Neuronal stem cell (in vitro differentiated cells): ENCODE results near the gene TRIM66.

Experiments used
- DNase-seq: peaks from one replicate; pipeline ENCODE4 v3.0.0-alpha.2; 2013; ENCODE audit warnings: low spot score
- H2AFZ ChIP-seq: one replicate; pipeline ENCODE4 v1.6.1; 2013; ENCODE audit warnings: mild to moderate bottlenecking, low read length, inconsistent platforms
- H2AK5ac ChIP-seq: 2 replicates; pipeline ENCODE4 v1.6.1; 2013; ENCODE audit warnings: low read depth, mild to moderate bottlenecking, inconsistent platforms, low read length, moderate library complexity, mixed read lengths
- H2BK120ac ChIP-seq: 2 replicates; pipeline ENCODE4 v1.6.1; 2013; ENCODE audit warnings: low read depth, mild to moderate bottlenecking, inconsistent platforms, low read length, moderate library complexity, mixed read lengths
- H2BK12ac ChIP-seq: one replicate; pipeline ENCODE4 v1.6.1; 2013; ENCODE audit warnings: low read length, inconsistent platforms
- H2BK15ac ChIP-seq: 2 replicates; pipeline ENCODE4 v1.6.1; 2013; ENCODE audit warnings: mild to moderate bottlenecking, low read length, inconsistent platforms, mixed read lengths
- H2BK5ac ChIP-seq: one replicate; pipeline ENCODE4 v1.6.1; 2013; ENCODE audit warnings: inconsistent platforms, mild to moderate bottlenecking, low read length, moderate library complexity
- H3K14ac ChIP-seq: one replicate; pipeline ENCODE4 v1.6.1; 2013; ENCODE audit warnings: low read length, inconsistent platforms
- H3K18ac ChIP-seq: 2 replicates; pipeline ENCODE4 v1.6.1; 2013; ENCODE audit warnings: low read length, inconsistent platforms
- H3K23ac ChIP-seq: 2 replicates; pipeline ENCODE4 v1.6.1; 2013; ENCODE audit warnings: low read depth, mild to moderate bottlenecking, mixed read lengths, low read length, inconsistent platforms; ENCODE audit not compliant: poor library complexity
- H3K27ac ChIP-seq: replicated peaks from 3 replicates; pipeline ENCODE4 v1.5.1; 2013; ENCODE audit warnings: low read length, inconsistent platforms
- H3K27me3 ChIP-seq, 3 experiments: 2 replicates each; pipeline ENCODE4 v1.6.1; 2013; ENCODE audit warnings: low read length in 3 of 3, mild to moderate bottlenecking in 2 of 3, inconsistent platforms in 1 of 3, low read depth in 1 of 3, mixed read lengths in 1 of 3, moderate library complexity in 1 of 3; ENCODE audit not compliant: control insufficient read depth in 3 of 3, insufficient read depth in 3 of 3
- H3K36me3 ChIP-seq, 2 donors: replicated peaks in 1 of 2; 2 replicates each; pipeline ENCODE4 v1.6.1; 2013; ENCODE audit warnings: low read length in 2 of 2; ENCODE audit not compliant: control insufficient read depth in 2 of 2, insufficient read depth in 2 of 2
- H3K4ac ChIP-seq: 2 replicates; pipeline ENCODE4 v1.6.1; 2013; ENCODE audit warnings: inconsistent platforms, mild to moderate bottlenecking, low read length, moderate library complexity
- H3K4me1 ChIP-seq, 2 donors: 1 replicate in 1 of 2; 2 replicates in 1 of 2; pipeline ENCODE4 v1.6.1; 2013; ENCODE audit warnings: low read length in 2 of 2, low read depth in 1 of 2; ENCODE audit not compliant: control insufficient read depth in 2 of 2, insufficient read depth in 1 of 2
- H3K4me2 ChIP-seq: one replicate; pipeline ENCODE4 v1.6.1; 2013; ENCODE audit warnings: mild to moderate bottlenecking, low read length, inconsistent platforms; ENCODE audit not compliant: insufficient read depth, poor library complexity, severe bottlenecking
- H3K4me3 ChIP-seq, 2 donors: 2 replicates each; pipeline ENCODE4 v1.5.1; 2013; ENCODE audit warnings: low read length in 2 of 2, mild to moderate bottlenecking in 2 of 2, inconsistent platforms in 1 of 2, moderate library complexity in 1 of 2
- H3K79me1 ChIP-seq: one replicate; pipeline ENCODE4 v1.6.1; 2013; ENCODE audit warnings: low read depth, mild to moderate bottlenecking, inconsistent platforms, low read length, moderate library complexity
- H3K9ac ChIP-seq: one replicate; pipeline ENCODE4 v1.6.1; 2013; ENCODE audit warnings: mild to moderate bottlenecking, low read depth, low read length, inconsistent platforms; ENCODE audit not compliant: poor library complexity
- H3K9me3 ChIP-seq, 2 donors: replicated peaks in 1 of 2; 2 replicates each; pipeline versions ENCODE3 to v1.6.1; 2013; ENCODE audit warnings: low read length in 2 of 2, mild to moderate bottlenecking in 2 of 2, inconsistent platforms in 1 of 2, low read depth in 1 of 2, mixed read lengths in 1 of 2, moderate library complexity in 1 of 2; ENCODE audit not compliant: control insufficient read depth in 2 of 2, insufficient read depth in 1 of 2
- H4K8ac ChIP-seq: one replicate; pipeline ENCODE4 v1.6.1; 2013; ENCODE audit warnings: low read depth, mild to moderate bottlenecking, inconsistent platforms, low read length, moderate library complexity
- H4K91ac ChIP-seq: one replicate; pipeline ENCODE4 v1.6.1; 2013; ENCODE audit warnings: low read length, low read depth, mild to moderate bottlenecking, inconsistent platforms; ENCODE audit not compliant: poor library complexity
- WGBS, 2 donors: extraction: QIAGEN DNeasy Blood & Tissue Kit; methylation state at CpG; one replicate each; pipeline ENCODE4 v1.1.7; 2013; ENCODE audit warnings: missing lambda C conversion rate in 2 of 2, mixed read lengths in 1 of 2; ENCODE audit not compliant: insufficient read length in 2 of 2, insufficient replicate concordance in 1 of 2; ENCODE audit errors: extremely low coverage in 2 of 2; 5-methylcytosine and 5-hydroxymethylcytosine counted together

Gene TRIM66

GRCh38 chr11:8683115-8683807 lies 796 bp upstream of the TRIM66 start:
- Histone ChIP-seq H2AK5ac (peak overlapping the region; percentile 77), H3K4me3 (peak overlapping the region; percentile 92 to 98), H3K36me3 (peaks cover 18 to 42% of the 10 kb centered on the region in 2 donors), H3K9ac (peak overlapping the region; percentile 96), H2BK5ac (peak overlapping the region; percentile 75), H3K4me1 (peaks cover 9 to 21% of the 10 kb centered on the region in 2 donors), H3K18ac (peak overlapping the region; percentile 94), H3K27me3 (no peaks in the 10 kb centered on the region), H4K91ac (no peak overlapping the region), H4K8ac (no peak overlapping the region), H3K14ac (no peak overlapping the region), H2AFZ (peak overlapping the region; percentile 88), H2BK15ac (no peak overlapping the region), H2BK12ac (no peak overlapping the region), H3K27ac (peak overlapping the region; percentile 60), H2BK120ac (no peak overlapping the region), H3K23ac (no peak overlapping the region), H3K4me2 (peak overlapping the region; percentile 88), H3K4ac (no peak overlapping the region), H3K9me3 (no peaks in the 10 kb centered on the region), H3K79me1 (peaks cover 9% of the 10 kb centered on the region)
- no CpG with 5 or more reads among the region's 27 CpGs for WGBS, 2 donors
- no peak for DNase-seq

- Histone ChIP-seq H2BK15ac (peak overlapping the region; percentile 81), H3K36me3 (peaks cover 18 to 36% of the 10 kb centered on the region in 2 donors), H4K91ac (peak overlapping the region; percentile 50), H3K9ac (peak overlapping the region; percentile 98), H3K9me3 (no peaks in the 10 kb centered on the region), H2BK120ac (no peak overlapping the region), H3K18ac (peak overlapping the region; percentile 98), H3K4me3 (peak overlapping the region; percentile 92 to 98), H3K27ac (peak overlapping the region; percentile 97), H2BK12ac (no peak overlapping the region), H2BK5ac (peak overlapping the region; percentile 75), H3K4me1 (peaks cover 7 to 15% of the 10 kb centered on the region in 2 donors), H2AFZ (peak overlapping the region; percentile 88), H4K8ac (no peak overlapping the region), H2AK5ac (peak overlapping the region; percentile 77), H3K4me2 (peak overlapping the region; percentile 64), H3K14ac (peak overlapping the region; percentile 77), H3K4ac (peak overlapping the region; percentile 8), H3K79me1 (peaks cover 9% of the 10 kb centered on the region), H3K23ac (peak overlapping the region; percentile 98), H3K27me3 (no peaks in the 10 kb centered on the region)
- no CpG with 5 or more reads among the region's 14 CpGs for WGBS, 2 donors
- DNase-seq: no peak
Observed at GRCh38 chr11:8681837-8682302, 595 bp downstream of the TRIM66 start.

GRCh38 chr11:8679006-8679405 lies 3.5 kb downstream of the TRIM66 start:
- Histone ChIP-seq H3K4me2 (no peak overlapping the region), H2BK12ac (no peak overlapping the region), H3K4ac (no peak overlapping the region), H3K36me3 (peaks cover 1 to 8% of the 10 kb centered on the region in 2 donors), H3K14ac (no peak overlapping the region), H2AFZ (no peak overlapping the region), H3K4me1 (peaks cover 6 to 16% of the 10 kb centered on the region in 2 donors), H3K27ac (no peak overlapping the region), H3K4me3 (no peak overlapping the region), H2AK5ac (peak overlapping the region; percentile 70), H3K9ac (peak overlapping the region; percentile 27), H3K18ac (no peak overlapping the region), H3K9me3 (no peaks in the 10 kb centered on the region), H2BK120ac (no peak overlapping the region), H4K91ac (no peak overlapping the region), H3K27me3 (no peaks in the 10 kb centered on the region), H3K79me1 (peaks cover 6% of the 10 kb centered on the region), H2BK15ac (peak overlapping the region; percentile 62), H2BK5ac (no peak overlapping the region), H3K23ac (no peak overlapping the region), H4K8ac (no peak overlapping the region)
- no CpG with 5 or more reads among the region's 1 CpG for WGBS, 2 donors
- no peak for DNase-seq

- no peak overlapping the region for H4K8ac ChIP-seq
- H3K9ac ChIP-seq: no peak overlapping the region
- no peaks in the 10 kb centered on the region for H3K27me3 ChIP-seq
- H3K4me1 ChIP-seq: peaks cover 9 to 20% of the 10 kb centered on the region in 2 donors
- H3K4ac ChIP-seq: no peak overlapping the region
- H3K9me3 ChIP-seq: no peaks in the 10 kb centered on the region
- H3K14ac ChIP-seq: no peak overlapping the region
- H3K36me3 ChIP-seq: no peaks in the 10 kb centered on the region
- H2BK12ac ChIP-seq: no peak overlapping the region
- no peak overlapping the region for H2AK5ac ChIP-seq
- H4K91ac ChIP-seq: no peak overlapping the region
- H3K4me3 ChIP-seq: no peak overlapping the region
- H2BK15ac ChIP-seq: no peak overlapping the region
- H2AFZ ChIP-seq: no peak overlapping the region
- H3K27ac ChIP-seq: no peak overlapping the region
- H2BK5ac ChIP-seq: no peak overlapping the region
- no peak overlapping the region for H2BK120ac ChIP-seq
- no peak for DNase-seq
- H3K18ac ChIP-seq: no peak overlapping the region
- H3K4me2 ChIP-seq: no peak overlapping the region
- H3K79me1 ChIP-seq: no peaks in the 10 kb centered on the region
- H3K23ac ChIP-seq: no peak overlapping the region
- WGBS, 2 donors: no CpG with 5 or more reads among the region's 1 CpG
Observed at GRCh38 chr11:8676458-8676857, 6.0 kb downstream of the TRIM66 start.
